BLaER1 (cell line): ENCODE results near the gene IL36A.

Experiments
- H3K27ac ChIP-seq: shearing (Covaris generic); formaldehyde crosslinking; 2 replicates; pipeline ENCODE4 v1.8.1; 2022
- H3K27me3 ChIP-seq: shearing (Covaris generic); formaldehyde crosslinking; 2 replicates; pipeline ENCODE4 v1.8.1; 2022
- H3K36me3 ChIP-seq: shearing (Covaris generic); formaldehyde crosslinking; 2 replicates; pipeline ENCODE4 v1.8.1; 2022
- H3K4me1 ChIP-seq: shearing (Covaris generic); formaldehyde crosslinking; 2 replicates; pipeline ENCODE4 v1.8.1; 2022
- H3K4me2 ChIP-seq: shearing (Covaris generic); formaldehyde crosslinking; 2 replicates; pipeline ENCODE4 v1.8.1; 2022
- H3K4me3 ChIP-seq: shearing (Covaris generic); formaldehyde crosslinking; 2 replicates; pipeline ENCODE4 v1.8.1; 2022
- H3K9ac ChIP-seq: shearing (Covaris generic); formaldehyde crosslinking; 2 replicates; pipeline ENCODE4 v1.8.1; 2022
- H3K9me3 ChIP-seq: shearing (Covaris generic); formaldehyde crosslinking; 2 replicates; pipeline ENCODE4 v1.8.1; 2022
- H4K20me1 ChIP-seq: shearing (Covaris generic); formaldehyde crosslinking; 2 replicates; pipeline ENCODE4 v1.8.1; 2022
- Cebpa-rat ChIP-seq: shearing (Covaris generic); IDR thresholded peaks from 2 replicates; pipeline ENCODE4 v1.8.1; 2022

Gene IL36A, protein sequence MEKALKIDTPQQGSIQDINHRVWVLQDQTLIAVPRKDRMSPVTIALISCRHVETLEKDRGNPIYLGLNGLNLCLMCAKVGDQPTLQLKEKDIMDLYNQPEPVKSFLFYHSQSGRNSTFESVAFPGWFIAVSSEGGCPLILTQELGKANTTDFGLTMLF

DNA sequence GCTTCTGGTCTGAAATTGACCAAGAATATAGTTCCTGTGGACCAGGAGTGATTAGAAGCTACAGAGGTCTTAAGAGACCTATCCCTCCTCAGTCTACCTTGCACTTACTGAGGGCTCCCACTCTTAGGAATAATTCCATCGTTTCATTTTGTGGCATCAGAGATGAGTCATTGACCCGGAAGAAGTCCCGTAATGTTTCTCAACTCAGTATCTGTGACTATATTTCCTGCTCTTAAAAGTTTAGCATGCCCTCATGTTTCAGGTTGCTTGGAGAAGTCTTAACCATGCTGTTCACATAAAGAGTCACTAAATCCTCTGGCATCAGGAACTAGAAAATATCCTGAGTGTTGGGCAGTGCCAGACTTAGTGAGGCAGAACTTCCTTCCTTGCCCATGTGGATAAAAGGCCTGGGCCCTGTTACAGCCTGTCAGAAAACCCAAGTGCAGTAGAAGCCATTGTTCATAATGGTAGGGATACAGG is at the start of gene IL36A:
TSS of gene IL36A (plus strand) at position 430 of the 480 bp plus-strand sequence. CDS start 413 bp downstream, outside the sequence.
- Histone ChIP-seq H3K36me3 (no peaks in the 10 kb centered on the region), H3K9ac (no peak within 1 kb of the TSS), H3K4me3 (no peak within 1 kb of the TSS), H3K9me3 (peaks cover 9% of the 10 kb centered on the region), H3K4me2 (no peak within 1 kb of the TSS), H3K27ac (no peak within 1 kb of the TSS), H3K27me3 (no peaks in the 10 kb centered on the region), H3K4me1 (no peaks in the 10 kb centered on the region), H4K20me1 (no peaks in the 10 kb centered on the region)
- TF ChIP-seq Cebpa-rat = no peak

DNA sequence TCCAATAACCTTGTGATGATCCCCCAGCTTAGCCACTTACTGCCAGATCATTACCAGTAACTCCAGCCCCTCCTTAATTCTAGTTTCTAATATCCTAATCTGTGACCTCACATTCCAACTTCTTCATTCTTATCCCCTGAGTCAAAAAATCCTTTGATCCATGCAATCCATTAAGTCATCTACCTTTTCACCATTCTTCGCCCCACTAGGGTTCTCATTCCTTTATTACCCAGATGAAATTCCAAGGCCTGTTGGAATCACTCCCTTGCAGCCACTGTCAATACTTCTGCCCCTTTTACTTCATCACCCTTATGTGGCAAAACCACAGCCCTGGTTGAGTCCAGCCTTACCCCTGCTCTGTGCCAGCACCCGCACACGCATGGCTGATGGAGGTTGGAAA is 47.7 kb upstream of the IL36A start:
- H3K36me3 ChIP-seq = no peaks in the 10 kb centered on the region
- H3K27ac ChIP-seq = no peak overlapping the region
- no peaks in the 10 kb centered on the region for H4K20me1 ChIP-seq
- TF ChIP-seq Cebpa-rat = no peak
- no peaks in the 10 kb centered on the region for H3K27me3 ChIP-seq
- H3K9me3 ChIP-seq = no peaks in the 10 kb centered on the region
- H3K4me3 ChIP-seq = no peak overlapping the region
- no peak overlapping the region for H3K9ac ChIP-seq
- no peak overlapping the region for H3K4me2 ChIP-seq
- H3K4me1 ChIP-seq = 0 out of 2 replicates have a peak, but pooled peaks cover 5% of the 10 kb centered on the region

DNA sequence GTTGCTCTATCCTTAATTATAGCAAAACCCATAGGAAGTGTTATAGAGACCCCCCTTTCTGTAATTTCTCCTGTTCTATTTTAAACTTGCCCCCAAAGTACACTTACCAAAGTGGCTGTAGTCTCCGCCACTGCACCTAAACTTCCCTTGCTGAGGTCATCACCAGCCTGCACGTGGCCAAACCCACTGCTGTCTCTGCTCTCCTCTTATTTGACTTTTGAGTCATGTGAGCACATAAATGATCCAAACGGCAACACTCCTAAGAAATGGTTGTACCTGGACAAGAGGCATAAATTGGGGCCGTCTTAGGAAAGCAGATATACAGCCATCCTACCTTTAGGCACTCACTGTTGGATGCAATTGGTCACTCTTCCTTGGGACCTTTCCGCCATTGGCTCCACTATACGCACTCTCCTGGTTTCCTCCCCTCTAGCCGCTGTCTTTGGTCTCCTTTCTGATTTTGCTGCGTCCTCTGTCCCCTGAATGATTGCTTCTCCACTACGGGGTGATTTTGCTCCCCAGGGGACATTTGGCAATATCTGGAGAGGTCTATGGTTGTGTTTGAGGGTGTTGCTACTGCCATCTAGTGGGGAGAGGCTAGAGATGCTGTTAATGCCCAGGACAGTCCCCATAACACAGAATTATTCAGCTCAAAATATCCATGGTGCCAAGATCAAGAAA is 46.7 kb upstream of the IL36A start:
- Histone ChIP-seq H3K4me1 (0 out of 2 replicates have a peak, but pooled peaks cover 5% of the 10 kb centered on the region), H3K9me3 (no peaks in the 10 kb centered on the region), H3K27ac (no peak overlapping the region), H3K4me3 (no peak overlapping the region), H3K36me3 (no peaks in the 10 kb centered on the region), H3K4me2 (no peak overlapping the region), H3K27me3 (no peaks in the 10 kb centered on the region), H3K9ac (no peak overlapping the region), H4K20me1 (no peaks in the 10 kb centered on the region)
- TF ChIP-seq Cebpa-rat = 0 out of 2 replicates have a peak, but pooled peaks have one; percentile 33

DNA sequence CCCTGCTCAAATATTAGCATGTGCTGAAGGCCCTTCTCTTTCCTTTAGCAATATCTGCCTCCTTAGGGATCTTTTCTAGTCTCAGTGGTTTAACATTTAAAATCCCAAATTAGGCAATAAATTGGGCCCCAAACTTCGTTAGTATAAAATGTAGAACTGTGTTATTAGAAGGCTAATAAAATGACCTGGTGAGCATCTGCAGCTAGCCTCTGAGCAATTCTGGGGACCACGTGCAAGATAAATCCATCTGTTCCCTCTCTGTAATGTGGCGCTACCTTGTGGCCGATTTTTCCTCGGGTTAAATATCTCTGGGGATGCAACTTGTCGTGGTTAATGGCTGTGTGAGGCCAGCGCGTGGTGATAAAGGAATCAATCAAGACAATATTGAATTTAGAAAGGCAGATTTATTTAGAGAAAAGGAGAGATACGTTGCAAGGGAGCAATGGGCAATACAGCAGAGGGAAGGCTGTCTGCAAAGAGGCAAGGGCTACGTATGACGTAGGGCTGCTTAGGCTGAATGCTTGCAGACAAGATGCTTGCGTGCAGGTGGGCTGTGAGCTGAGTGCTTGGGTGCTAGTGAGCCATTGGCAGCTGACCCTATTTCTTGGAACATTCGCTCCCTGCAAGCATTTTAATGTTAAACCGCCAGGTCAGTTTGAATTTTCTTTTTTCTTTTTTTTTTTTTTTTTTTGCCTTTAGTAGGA is 46.0 kb upstream of the IL36A start:
- TF ChIP-seq Cebpa-rat = no peak
- Histone ChIP-seq H3K4me3 (no peak overlapping the region), H4K20me1 (no peaks in the 10 kb centered on the region), H3K9ac (no peak overlapping the region), H3K4me2 (no peak overlapping the region), H3K36me3 (no peaks in the 10 kb centered on the region), H3K27me3 (no peaks in the 10 kb centered on the region), H3K9me3 (no peaks in the 10 kb centered on the region), H3K27ac (no peak overlapping the region), H3K4me1 (0 out of 2 replicates have a peak, but pooled peaks cover 5% of the 10 kb centered on the region)

DNA sequence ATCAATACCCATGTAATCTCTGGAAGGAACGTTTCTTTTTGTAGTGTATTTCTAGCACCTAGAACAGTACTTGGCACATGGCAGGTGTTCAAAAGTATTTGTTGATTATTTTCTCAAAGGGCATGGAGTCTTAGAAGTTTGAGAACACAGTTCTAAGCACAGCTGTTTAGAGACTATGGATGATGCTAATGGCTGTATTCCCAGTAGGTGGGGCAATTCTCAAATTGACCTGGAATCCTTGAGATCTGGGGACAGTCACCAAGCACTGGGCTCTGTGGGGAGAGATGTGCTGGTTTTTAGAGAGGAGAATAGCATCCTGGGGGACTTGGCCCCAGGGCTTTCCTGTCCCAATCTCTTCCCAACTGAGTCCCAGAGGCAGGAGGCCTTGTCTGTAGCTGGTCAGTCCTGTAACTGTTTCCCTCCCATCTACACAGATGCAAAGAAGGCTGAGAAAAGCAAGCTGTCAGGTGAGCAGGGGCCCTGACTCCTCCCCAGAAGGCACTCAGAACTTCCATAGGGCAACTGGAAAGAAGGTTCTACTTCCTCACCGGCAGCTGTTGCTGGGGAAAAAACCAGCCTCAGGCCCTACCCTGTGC is 44.9 kb upstream of the IL36A start:
- Histone ChIP-seq H3K9me3 (no peaks in the 10 kb centered on the region), H3K4me3 (no peak overlapping the region), H3K4me2 (no peak overlapping the region), H3K9ac (no peak overlapping the region), H4K20me1 (no peaks in the 10 kb centered on the region), H3K36me3 (no peaks in the 10 kb centered on the region), H3K4me1 (0 out of 2 replicates have a peak, but pooled peaks cover 5% of the 10 kb centered on the region), H3K27me3 (no peaks in the 10 kb centered on the region), H3K27ac (no peak overlapping the region)
- TF ChIP-seq Cebpa-rat = no peak

DNA sequence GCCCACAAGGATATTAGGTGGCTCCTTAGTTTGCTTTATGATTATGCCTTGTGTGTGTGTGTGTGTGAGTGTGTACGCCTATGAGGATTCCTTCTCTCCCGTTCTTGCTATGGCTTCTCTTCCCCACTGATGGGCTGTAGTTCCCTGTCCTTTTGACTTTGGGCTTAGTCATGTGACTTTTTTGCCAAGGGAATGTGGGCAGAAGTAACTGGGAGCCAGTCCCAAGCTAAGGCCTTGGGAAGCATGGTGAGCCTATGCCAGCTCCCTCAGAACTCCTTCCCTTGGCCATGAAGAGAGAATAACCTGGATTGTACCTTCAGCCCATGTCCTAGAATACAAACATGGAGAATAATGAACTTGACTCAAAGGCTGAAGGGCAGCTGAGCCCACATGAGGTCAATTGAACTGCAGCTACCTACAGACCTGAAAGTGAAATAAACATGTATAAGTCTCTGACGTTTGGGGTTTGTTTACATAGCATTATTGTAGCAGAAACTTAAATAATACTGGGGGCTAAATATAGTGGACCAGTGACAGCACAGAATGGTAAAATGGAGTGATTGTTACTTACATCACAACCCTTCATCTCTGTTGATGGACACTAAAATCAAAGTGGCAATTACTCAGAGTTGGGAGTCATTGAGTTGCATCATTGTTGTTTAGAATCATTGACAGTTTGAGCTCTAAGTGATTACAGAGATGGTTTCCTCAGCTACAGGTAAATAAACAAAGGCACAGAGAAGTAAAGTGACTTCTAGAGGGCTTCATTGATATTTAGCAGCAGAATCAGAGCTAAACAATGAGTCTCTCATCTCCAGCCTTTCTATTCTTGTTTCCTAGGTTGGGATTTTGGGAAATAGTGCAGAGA is 42.7 kb upstream of the IL36A start:
- no peak overlapping the region for H3K4me2 ChIP-seq

DNA sequence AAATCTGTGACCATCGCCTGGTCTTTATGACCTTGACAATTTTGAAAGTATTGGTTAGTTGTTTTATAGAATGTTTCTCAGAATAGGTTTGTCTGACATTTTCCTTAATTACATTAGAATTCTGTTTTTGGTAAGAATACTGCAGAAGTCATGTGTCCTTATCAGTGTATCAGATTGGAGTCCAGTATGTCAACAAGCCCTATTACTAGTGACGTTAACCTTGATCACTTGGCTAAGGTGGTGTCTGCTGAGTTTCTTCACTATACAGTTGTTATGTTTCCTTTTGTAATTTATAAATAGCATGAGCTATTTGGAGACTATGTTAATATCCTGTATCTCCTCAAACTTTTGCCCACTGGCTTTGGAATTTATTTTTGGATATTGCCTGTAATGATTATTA is 38.2 kb upstream of the IL36A start:
- TF ChIP-seq Cebpa-rat = no peak
- H3K27ac ChIP-seq = no peak overlapping the region
- H3K9ac ChIP-seq = no peak overlapping the region
- H3K4me2 ChIP-seq = no peak overlapping the region
- no peaks in the 10 kb centered on the region for H3K9me3 ChIP-seq
- H3K36me3 ChIP-seq = no peaks in the 10 kb centered on the region
- H4K20me1 ChIP-seq = no peaks in the 10 kb centered on the region
- H3K4me1 ChIP-seq = no peaks in the 10 kb centered on the region
- H3K27me3 ChIP-seq = no peaks in the 10 kb centered on the region
- H3K4me3 ChIP-seq = no peak overlapping the region

More for the DNA sequence above, 42.7 kb upstream of the IL36A start:
- H3K9ac ChIP-seq = no peak overlapping the region
- no peak overlapping the region for H3K27ac ChIP-seq
- no peaks in the 10 kb centered on the region for H3K9me3 ChIP-seq
- H3K4me3 ChIP-seq = no peak overlapping the region
- no peaks in the 10 kb centered on the region for H4K20me1 ChIP-seq
- no peaks in the 10 kb centered on the region for H3K27me3 ChIP-seq
- TF ChIP-seq Cebpa-rat = no peak
- 0 out of 2 replicates have a peak, but pooled peaks cover 5% of the 10 kb centered on the region for H3K4me1 ChIP-seq
- no peaks in the 10 kb centered on the region for H3K36me3 ChIP-seq

DNA sequence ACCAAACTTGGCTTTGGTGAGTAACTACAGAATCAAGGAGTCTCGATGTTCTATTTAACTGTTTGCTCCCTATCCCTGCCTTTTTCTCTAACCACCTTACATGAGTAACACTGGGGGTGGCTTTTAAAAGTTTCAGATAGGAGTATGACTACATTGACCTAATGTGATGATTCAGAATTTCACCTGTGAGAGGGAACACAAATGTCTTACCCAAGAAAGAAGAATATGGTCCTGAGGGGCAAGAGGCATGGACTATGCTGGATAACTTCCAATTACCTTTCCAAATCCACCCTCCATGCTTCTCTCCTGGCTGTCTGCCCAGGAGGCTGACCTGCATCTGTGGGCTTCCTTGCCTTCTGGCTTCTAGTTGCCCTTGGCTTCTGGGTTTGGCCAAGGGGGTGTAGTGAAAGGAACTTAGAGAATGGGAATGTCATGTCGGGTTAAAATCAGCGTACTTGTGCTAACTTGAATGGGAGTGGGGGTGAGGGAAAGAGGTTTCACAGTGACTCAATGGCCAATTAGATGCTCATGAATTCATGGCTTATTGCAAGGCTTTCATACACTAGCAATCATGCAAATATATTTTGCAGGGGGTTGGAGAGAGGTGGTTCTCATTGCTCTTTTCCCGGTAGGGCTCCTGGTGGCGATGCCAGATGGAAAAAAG is 32.7 kb upstream of the IL36A start:
- Histone ChIP-seq H3K27me3 (no peaks in the 10 kb centered on the region), H3K9ac (no peak overlapping the region), H3K36me3 (no peaks in the 10 kb centered on the region), H3K4me3 (no peak overlapping the region), H3K4me2 (no peak overlapping the region), H3K27ac (no peak overlapping the region), H3K9me3 (no peaks in the 10 kb centered on the region), H4K20me1 (no peaks in the 10 kb centered on the region), H3K4me1 (no peaks in the 10 kb centered on the region)
- TF ChIP-seq Cebpa-rat = no peak
